Fibroblast of villous mesenchyme (primary cell): ENCODE results near the gene TBC1D22A. TPM values are rescaled to one million over a fixed set of nuclear protein-coding genes. Genes with fewer than 3 reads are reported as not detected.

ENCODE experiments used
- DNase-seq: peaks from one replicate; pipeline ENCODE4 v3.0.0-alpha.2; 2010; ENCODE audit warnings: low read depth
- H3K4me3 ChIP-seq: 2 replicates; pipeline ENCODE4 v1.5.1; 2011; ENCODE audit warnings: low read depth, mild to moderate bottlenecking, low read length
- total RNA-seq: library from RNA; depleted of rRNA; stranded (reverse); fragments of >200 nt; gene quantifications from 2 replicates; pipeline ENCODE4 v1.2.3, GENCODE V29; 2012
- TF ChIP-seq, protein P1 (sequence below): IDR thresholded peaks from 2 replicates; pipeline ENCODE4 v1.5.1; 2012; ENCODE audit warnings: low read depth, mild to moderate bottlenecking, low read length; ENCODE audit not compliant: insufficient read depth

TBC1D22A gene
- total RNA-seq, 1 donor = 12.5 TPM

GRCh38 chr22:46851311-46851710 lies 88.9 kb downstream of the TBC1D22A start:
- DNase-seq = no peak
- TF ChIP-seq, protein P1, sequence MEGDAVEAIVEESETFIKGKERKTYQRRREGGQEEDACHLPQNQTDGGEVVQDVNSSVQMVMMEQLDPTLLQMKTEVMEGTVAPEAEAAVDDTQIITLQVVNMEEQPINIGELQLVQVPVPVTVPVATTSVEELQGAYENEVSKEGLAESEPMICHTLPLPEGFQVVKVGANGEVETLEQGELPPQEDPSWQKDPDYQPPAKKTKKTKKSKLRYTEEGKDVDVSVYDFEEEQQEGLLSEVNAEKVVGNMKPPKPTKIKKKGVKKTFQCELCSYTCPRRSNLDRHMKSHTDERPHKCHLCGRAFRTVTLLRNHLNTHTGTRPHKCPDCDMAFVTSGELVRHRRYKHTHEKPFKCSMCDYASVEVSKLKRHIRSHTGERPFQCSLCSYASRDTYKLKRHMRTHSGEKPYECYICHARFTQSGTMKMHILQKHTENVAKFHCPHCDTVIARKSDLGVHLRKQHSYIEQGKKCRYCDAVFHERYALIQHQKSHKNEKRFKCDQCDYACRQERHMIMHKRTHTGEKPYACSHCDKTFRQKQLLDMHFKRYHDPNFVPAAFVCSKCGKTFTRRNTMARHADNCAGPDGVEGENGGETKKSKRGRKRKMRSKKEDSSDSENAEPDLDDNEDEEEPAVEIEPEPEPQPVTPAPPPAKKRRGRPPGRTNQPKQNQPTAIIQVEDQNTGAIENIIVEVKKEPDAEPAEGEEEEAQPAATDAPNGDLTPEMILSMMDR = no peak
- H3K4me3 ChIP-seq = no peak overlapping the region

GRCh38 chr22:46851941-46852340 lies 89.5 kb downstream of the TBC1D22A start:
- TF ChIP-seq, protein P1 = no peak
- no peak overlapping the region for H3K4me3 ChIP-seq
- no peak for DNase-seq

DNA sequence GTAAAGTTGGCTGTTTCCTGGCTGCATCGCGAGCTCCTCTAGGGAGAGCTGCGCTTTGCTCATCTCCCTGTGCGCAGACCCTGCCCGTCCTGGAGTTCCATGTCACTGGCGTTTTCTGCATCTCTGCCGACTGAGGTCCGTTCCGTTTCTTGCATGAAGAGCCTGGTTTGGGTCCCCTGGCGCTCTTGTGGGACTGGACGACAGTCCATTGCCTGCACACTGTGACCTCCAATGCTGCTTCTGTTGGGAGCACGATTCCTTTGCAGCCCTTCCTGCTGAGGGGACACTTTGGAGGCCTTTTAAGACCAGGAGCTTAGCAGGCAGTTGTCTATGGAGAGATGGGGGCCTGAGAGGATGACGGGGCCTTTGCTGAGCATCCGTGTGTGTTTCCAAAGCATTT lies 90.3 kb downstream of the TBC1D22A start:
- TF ChIP-seq, protein P1 = no peak
- no peak for DNase-seq
- no peak overlapping the region for H3K4me3 ChIP-seq

GRCh38 chr22:46853191-46853590 lies 90.7 kb downstream of the TBC1D22A start:
- H3K4me3 ChIP-seq = no peak overlapping the region
- no peak for DNase-seq
- TF ChIP-seq, protein P1 = no peak

GRCh38 chr22:46854125-46854870 lies 91.8 kb downstream of the TBC1D22A start:
- H3K4me3 ChIP-seq = no peak overlapping the region
- peak; percentile 60 for DNase-seq
- TF ChIP-seq, protein P1 = no peak

DNA sequence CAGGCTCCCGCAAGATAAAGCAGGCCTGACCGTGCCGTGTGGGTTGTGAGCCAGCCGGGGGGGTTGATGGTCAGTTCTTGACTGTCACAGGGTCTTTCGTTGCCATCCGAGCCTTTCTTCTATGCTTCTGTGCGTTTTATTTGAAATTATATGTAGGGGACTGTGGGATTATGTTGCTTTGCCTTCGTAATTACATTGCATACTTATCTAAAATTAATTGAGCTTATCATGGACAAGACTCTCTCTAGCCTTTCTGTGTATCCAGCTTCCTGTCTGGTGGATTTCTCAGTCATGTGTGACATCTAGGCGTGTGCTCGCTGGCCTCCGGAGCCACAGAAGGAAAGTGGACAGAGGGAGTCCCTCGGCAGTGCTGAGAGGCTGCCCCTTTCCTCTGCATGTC lies 93.2 kb downstream of the TBC1D22A start:
- TF ChIP-seq, protein P1 = no peak

DNA sequence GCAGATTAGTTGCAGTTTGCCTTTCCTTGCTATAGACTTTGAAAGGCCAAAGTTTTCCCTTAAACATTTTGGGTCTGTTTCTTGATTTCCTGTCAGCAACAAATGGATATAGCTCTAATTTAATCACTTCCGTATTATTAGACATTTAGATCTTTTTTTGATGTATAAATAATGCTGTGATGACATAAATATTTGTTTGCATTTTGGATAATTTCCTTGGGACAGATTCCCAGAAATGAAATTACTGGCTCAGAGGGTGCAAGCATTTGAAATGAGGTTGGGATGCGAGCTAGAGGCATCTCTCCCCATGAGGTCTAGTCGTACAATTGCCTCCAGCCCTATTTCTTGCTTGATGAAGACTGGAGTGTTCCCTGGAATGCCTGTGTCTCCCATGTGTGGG lies 94.2 kb downstream of the TBC1D22A start:
- DNase-seq = no peak
- TF ChIP-seq, protein P1 = no peak
- H3K4me3 ChIP-seq = no peak overlapping the region

More for the DNA sequence above, 93.2 kb downstream of the TBC1D22A start:
- no peak overlapping the region for H3K4me3 ChIP-seq
- DNase-seq = no peak
